HEK293 (cell line): ENCODE results near the gene NAPA.

ENCODE experiments used
- CTCF ChIA-PET: fragments of 350-600 bp; formaldehyde crosslinking; extraction: SDS; loops from one replicate; lab custom pipeline; 2021; ENCODE audit warnings: antibody characterized with exemption; lab: Yijun Ruan, JAX
- POLR2A ChIA-PET: fragments of 300-600 bp; formaldehyde crosslinking; extraction: SDS; loops from one replicate; lab custom pipeline; 2020; ENCODE audit warnings: antibody characterized with exemption, inconsistent platforms; lab: Yijun Ruan, JAX
- H3K27ac ChIP-seq: fragments of 200-500 bp; sonication (Bioruptor generic); 2 replicates; pipeline ENCODE4 v1.5.1; 2014; ENCODE audit warnings: low read depth, low read length, control low read depth, inconsistent platforms; ENCODE audit errors: extremely low read depth
- H3K36me3 ChIP-seq, 2 experiments: fragments of 200-500 bp in 1 of 2; sonication (Bioruptor generic) in 1 of 2; 1 replicate in 1 of 2; 2 replicates in 1 of 2; pipeline ENCODE4 v1.5.1; 2014 to 2017; ENCODE audit warnings: inconsistent platforms in 2 of 2, low read length in 2 of 2; ENCODE audit not compliant: control insufficient read depth in 2 of 2, insufficient read depth in 1 of 2
- H3K4me1 ChIP-seq: fragments of 200-500 bp; sonication (Bioruptor generic); 2 replicates; pipeline ENCODE4 v1.5.1; 2014; ENCODE audit warnings: mild to moderate bottlenecking, low read length, inconsistent platforms; ENCODE audit not compliant: control insufficient read depth, insufficient read depth
- H3K4me3 ChIP-seq: 2 replicates; pipeline ENCODE4 v1.5.1; 2011; ENCODE audit warnings: low read depth, mild to moderate bottlenecking, control low read depth, low read length, moderate library complexity
- H3K9me3 ChIP-seq: fragments of 200-500 bp; sonication (Bioruptor generic); 2 replicates; pipeline ENCODE4 v1.5.1; 2014; ENCODE audit warnings: low read depth, low read length, inconsistent platforms; ENCODE audit not compliant: control insufficient read depth, insufficient read depth
- CTCF ChIP-seq: fragments of 450-650 bp; formaldehyde crosslinking; IDR thresholded peaks from 2 replicates; pipeline ENCODE4 v1.5.1; 2016; ENCODE audit warnings: missing biosample characterization, missing genetic modification characterization
- EGR2 ChIP-seq: fragments of 450-650 bp; formaldehyde crosslinking; IDR thresholded peaks from 2 replicates; pipeline ENCODE4 v1.5.1; 2016; ENCODE audit warnings: low read depth, missing biosample characterization, missing genetic modification characterization
- KLF1 ChIP-seq: fragments of 450-650 bp; formaldehyde crosslinking; IDR thresholded peaks from 2 replicates; pipeline ENCODE4 v1.5.1; 2016; ENCODE audit warnings: missing biosample characterization, missing genetic modification characterization
- KLF8 ChIP-seq: fragments of 450-650 bp; formaldehyde crosslinking; IDR thresholded peaks from 2 replicates; pipeline ENCODE4 v1.5.1; 2016; ENCODE audit warnings: missing biosample characterization, missing genetic modification characterization
- KLF9 ChIP-seq: fragments of 450-650 bp; formaldehyde crosslinking; IDR thresholded peaks from 2 replicates; pipeline ENCODE4 v1.5.1; 2016; ENCODE audit warnings: missing biosample characterization, missing genetic modification characterization, low read depth
- PRDM2 ChIP-seq: fragments of 450-650 bp; formaldehyde crosslinking; IDR thresholded peaks from 2 replicates; pipeline ENCODE4 v1.5.1; 2016; ENCODE audit warnings: missing biosample characterization, missing genetic modification characterization, borderline replicate concordance
- SALL2 ChIP-seq: fragments of 450-650 bp; formaldehyde crosslinking; IDR thresholded peaks from 2 replicates; pipeline ENCODE4 v1.5.0; 2017; ENCODE audit warnings: missing biosample characterization, mild to moderate bottlenecking, missing genetic modification characterization, borderline replicate concordance
- SP2 ChIP-seq: fragments of 450-650 bp; formaldehyde crosslinking; IDR thresholded peaks from 2 replicates; pipeline ENCODE4 v1.5.1; 2016; ENCODE audit warnings: missing biosample characterization, missing genetic modification characterization
- SP3 ChIP-seq: fragments of 450-650 bp; formaldehyde crosslinking; IDR thresholded peaks from 2 replicates; pipeline ENCODE4 v1.5.1; 2016; ENCODE audit warnings: missing biosample characterization, missing genetic modification characterization
- ZBTB20 ChIP-seq: fragments of 450-650 bp; formaldehyde crosslinking; IDR thresholded peaks from 2 replicates; pipeline ENCODE4 v1.5.1; 2016; ENCODE audit warnings: missing biosample characterization, missing genetic modification characterization
- ZFHX2 ChIP-seq: fragments of 450-650 bp; formaldehyde crosslinking; conservative IDR thresholded peaks from 2 replicates; pipeline ENCODE4 v1.5.1; 2016; ENCODE audit warnings: missing biosample characterization, missing genetic modification characterization
- ZNF239 ChIP-seq: fragments of 450-650 bp; formaldehyde crosslinking; IDR thresholded peaks from 2 replicates; pipeline ENCODE4 v1.5.1; 2016; ENCODE audit warnings: missing biosample characterization, missing genetic modification characterization
- ZNF394 ChIP-seq: fragments of 450-650 bp; formaldehyde crosslinking; IDR thresholded peaks from 2 replicates; pipeline ENCODE4 v1.5.1; 2016; ENCODE audit warnings: missing biosample characterization, missing genetic modification characterization, mild to moderate bottlenecking, moderate library complexity, borderline replicate concordance
- ZNF449 ChIP-seq: fragments of 450-650 bp; formaldehyde crosslinking; IDR thresholded peaks from 2 replicates; pipeline ENCODE4 v1.5.1; 2017; ENCODE audit warnings: missing biosample characterization, mild to moderate bottlenecking, missing genetic modification characterization, moderate library complexity
- ZNF549 ChIP-seq: fragments of 450-650 bp; IDR thresholded peaks from 2 replicates; pipeline ENCODE4 v1.5.1; 2018; ENCODE audit warnings: missing biosample characterization, missing genetic modification characterization, mild to moderate bottlenecking, inconsistent platforms, moderate library complexity

NAPA gene

GRCh38 chr19:47447470-47448359, 67.1 kb downstream of the NAPA start:
- TF ChIP-seq ZNF449: peak; percentile 85
- TF ChIP-seq EGR2 (tag by site-specific recombination): peak; percentile 75
- no peak for TF ChIP-seq ZBTB20 (tag by site-specific recombination)
- peak; percentile 89 for TF ChIP-seq KLF9
- no peak for TF ChIP-seq ZNF394
- TF ChIP-seq ZFHX2 (tag by site-specific recombination): peak; percentile 83
- TF ChIP-seq SP3 (tag by site-specific recombination): peak; percentile 78
- TF ChIP-seq KLF1 (tag by site-specific recombination): peak; percentile 67; the same call in 1 of the 2 replicates
- peak; percentile 79 for TF ChIP-seq SP2 (tag by site-specific recombination)
- TF ChIP-seq PRDM2 (tag by site-specific recombination): no peak
- TF ChIP-seq, all 188 proteins: peak for 7
- CTCF ChIA-PET: interaction anchor here (0.6 to 1.3 kb wide), 6 partner anchors 11 to 342 kb away, joined by 3 to 6 read pairs (median 3); partner anchors contain the start of gene NAPA
- H3K36me3 ChIP-seq: no peaks in the 10 kb centered on the region
- no peak overlapping the region for H3K27ac ChIP-seq
- POLR2A ChIA-PET: interaction anchor here (0.7 to 1.5 kb wide), 2 partner anchors 15 to 24 kb away, joined by 3 read pairs; partner anchors contain the start of gene SLC8A2
- H3K4me3 ChIP-seq: no peak overlapping the region
- no peaks in the 10 kb centered on the region for H3K9me3 ChIP-seq
- peaks cover 4% of the 10 kb centered on the region; the same call in 1 of the 2 replicates for H3K4me1 ChIP-seq

GRCh38 chr19:47446534-47447469, 68.1 kb downstream of the NAPA start:
- POLR2A ChIA-PET: interaction anchor here (0.7 to 1.0 kb wide), 3 partner anchors 14 to 98 kb away, joined by 3 read pairs; partner anchors contain the start of genes DHX34 and KPTN
- TF ChIP-seq ZNF239 (tag by site-specific recombination): no peak
- no peak for TF ChIP-seq SALL2
- peak; percentile 58; the same call in 1 of the 2 replicates for TF ChIP-seq KLF8
- TF ChIP-seq ZNF549 (tag by site-specific recombination): no peak
- TF ChIP-seq CTCF (tag by site-specific recombination): no peak
- TF ChIP-seq PRDM2 (tag by site-specific recombination): no peak

More at GRCh38 chr19:47446534-47447469, 68.1 kb downstream of the NAPA start:
- CTCF ChIA-PET: interaction anchor here (0.6 to 1.3 kb wide), 7 partner anchors 10 to 343 kb away, joined by 3 to 6 read pairs (median 3); partner anchors contain the start of gene NAPA
- Histone ChIP-seq H3K27ac (no peak overlapping the region), H3K36me3 (no peaks in the 10 kb centered on the region), H3K4me1 (peaks cover 4% of the 10 kb centered on the region; the same call in 1 of the 2 replicates), H3K9me3 (no peaks in the 10 kb centered on the region), H3K4me3 (no peak overlapping the region)
